NCI-H146 (cell line): ENCODE data around the gene CROCC.

Experiments used
- DNase-seq: peaks from one replicate; lab custom pipeline; 2025; lab: John Stamatoyannopoulos, UW

Gene CROCC

GRCh38 chr1:16986113-16986512 is 64.4 kb downstream of the CROCC start:
- DNase-seq = no peak

GRCh38 chr1:16986560-16986959 is 64.8 kb downstream of the CROCC start:
- no peak for DNase-seq

DNA sequence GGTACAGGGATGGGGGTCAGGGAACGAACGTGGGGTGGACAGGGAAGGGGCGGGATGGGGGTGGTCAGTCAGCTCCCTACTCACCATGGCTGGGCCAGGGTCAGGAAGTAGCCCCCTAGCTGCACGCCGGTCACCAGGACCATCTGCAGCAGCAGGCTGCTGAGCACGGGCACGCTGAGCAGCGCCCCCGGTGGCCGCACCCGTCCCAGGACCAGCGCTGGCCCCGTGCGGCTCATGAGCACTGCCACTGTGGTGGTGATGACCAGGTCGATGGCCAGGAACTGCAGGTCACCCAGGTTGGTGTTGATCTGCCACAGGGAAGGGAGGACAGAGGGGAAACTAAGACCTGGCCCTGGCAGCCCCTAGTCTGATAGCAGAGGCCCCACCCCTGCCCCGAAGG is 65.2 kb downstream of the CROCC start:
- DNase-seq = no peak

DNA sequence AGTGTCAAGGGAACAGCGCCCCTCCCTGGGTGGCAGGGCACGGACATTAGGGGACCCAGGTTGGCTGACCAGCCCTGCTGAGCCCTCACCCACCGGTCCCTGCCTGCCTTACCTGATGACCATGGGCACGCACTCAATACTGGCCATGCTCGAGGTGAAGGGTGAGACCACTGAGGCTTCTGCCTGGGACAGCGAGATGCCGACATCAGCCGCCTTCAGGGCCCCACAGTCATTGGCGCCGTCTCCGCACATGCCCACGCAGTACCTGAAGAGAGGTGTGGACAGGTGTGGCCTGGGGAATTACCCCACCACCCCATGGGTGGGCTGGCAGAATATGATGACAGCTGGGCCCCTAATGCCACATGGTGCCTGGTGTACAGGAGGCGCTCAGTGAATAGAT is 66.5 kb downstream of the CROCC start:
- no peak for DNase-seq

- DNase-seq = no peak
Observed at GRCh38 chr1:16989676-16990391, 68.1 kb downstream of the CROCC start.

DNA sequence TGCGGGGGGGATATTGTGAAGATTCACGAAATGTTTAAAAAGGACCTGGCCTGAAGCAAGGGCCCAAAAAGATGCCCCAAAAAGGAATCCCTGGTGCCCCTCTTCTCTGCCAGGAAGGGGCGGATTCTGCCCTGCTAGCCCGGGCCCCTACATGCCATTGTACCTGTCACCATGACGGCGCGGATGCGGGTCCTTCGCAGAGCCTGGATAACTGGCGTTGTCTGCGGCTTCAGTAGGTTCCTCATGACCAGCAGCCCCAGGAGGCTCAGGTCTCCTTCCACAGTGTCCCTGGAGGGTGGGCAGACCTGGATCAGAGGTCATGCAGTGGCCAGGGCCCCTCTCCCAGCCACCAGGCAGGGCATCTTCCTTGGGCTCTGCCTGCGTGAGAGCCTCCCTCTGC is 69.8 kb downstream of the CROCC start:
- no peak for DNase-seq

GRCh38 chr1:16992102-16992501 is 70.4 kb downstream of the CROCC start:
- no peak for DNase-seq

- DNase-seq = no peak
Observed at GRCh38 chr1:16992675-16993074, 70.9 kb downstream of the CROCC start.

DNA sequence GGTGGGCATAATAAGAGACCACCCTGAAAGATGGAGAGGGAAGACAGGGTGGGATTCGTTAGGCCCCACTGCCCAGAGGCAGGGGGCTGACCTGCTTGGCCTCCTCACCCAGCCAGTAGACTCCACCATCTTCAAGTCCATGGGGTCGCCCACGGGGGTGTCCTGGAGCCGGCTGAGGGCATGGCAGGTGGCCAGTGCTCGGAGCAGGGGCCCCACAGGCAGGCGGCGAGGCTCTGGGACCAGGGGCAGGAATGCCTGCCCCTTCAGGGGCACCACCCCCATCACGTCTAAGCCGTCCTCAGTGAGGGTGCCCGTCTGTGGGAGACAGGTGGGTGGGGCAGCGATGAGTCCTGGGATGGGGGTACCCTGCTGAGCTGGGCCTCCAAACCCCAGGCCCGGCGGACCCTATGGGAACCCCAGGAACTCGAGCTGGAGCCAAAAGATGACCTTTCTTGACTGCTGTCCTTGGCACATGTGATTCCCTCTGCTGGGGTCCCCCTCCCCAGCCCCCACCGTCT is 71.8 kb downstream of the CROCC start:
- DNase-seq = no peak

- DNase-seq = no peak
Observed at GRCh38 chr1:16996845-16997244, 75.1 kb downstream of the CROCC start.

- no peak for DNase-seq
Observed at GRCh38 chr1:16998589-16998988, 76.9 kb downstream of the CROCC start.

- no peak for DNase-seq
Observed at GRCh38 chr1:16999863-17000262, 78.1 kb downstream of the CROCC start.

- DNase-seq = no peak
Observed at GRCh38 chr1:17001760-17002523, 80.2 kb downstream of the CROCC start.

DNA sequence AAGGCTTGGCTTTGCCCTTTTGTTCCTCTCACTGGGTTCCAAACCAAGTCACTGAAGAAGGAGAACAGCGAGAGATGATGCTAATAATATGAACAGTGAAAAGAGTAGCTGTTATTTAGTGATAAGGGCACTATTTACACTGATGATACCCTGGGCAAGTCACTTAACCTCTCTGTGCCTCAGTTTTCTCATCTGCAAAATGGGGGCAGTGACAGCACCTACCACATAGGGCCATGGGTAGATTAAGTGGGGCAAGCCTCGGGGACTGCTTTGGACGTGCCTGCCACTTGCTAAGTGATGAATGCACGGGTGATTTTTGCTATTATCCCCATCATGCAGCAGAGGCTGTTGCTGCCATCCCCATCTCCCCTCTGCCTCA is 80.8 kb downstream of the CROCC start:
- DNase-seq = no peak

GRCh38 chr1:17004466-17005364 is 83.0 kb downstream of the CROCC start:
- no peak for DNase-seq

GRCh38 chr1:17005365-17005740 is 83.6 kb downstream of the CROCC start:
- DNase-seq = no peak

- DNase-seq = no peak
Observed at GRCh38 chr1:17007121-17007520, 85.4 kb downstream of the CROCC start.

DNA sequence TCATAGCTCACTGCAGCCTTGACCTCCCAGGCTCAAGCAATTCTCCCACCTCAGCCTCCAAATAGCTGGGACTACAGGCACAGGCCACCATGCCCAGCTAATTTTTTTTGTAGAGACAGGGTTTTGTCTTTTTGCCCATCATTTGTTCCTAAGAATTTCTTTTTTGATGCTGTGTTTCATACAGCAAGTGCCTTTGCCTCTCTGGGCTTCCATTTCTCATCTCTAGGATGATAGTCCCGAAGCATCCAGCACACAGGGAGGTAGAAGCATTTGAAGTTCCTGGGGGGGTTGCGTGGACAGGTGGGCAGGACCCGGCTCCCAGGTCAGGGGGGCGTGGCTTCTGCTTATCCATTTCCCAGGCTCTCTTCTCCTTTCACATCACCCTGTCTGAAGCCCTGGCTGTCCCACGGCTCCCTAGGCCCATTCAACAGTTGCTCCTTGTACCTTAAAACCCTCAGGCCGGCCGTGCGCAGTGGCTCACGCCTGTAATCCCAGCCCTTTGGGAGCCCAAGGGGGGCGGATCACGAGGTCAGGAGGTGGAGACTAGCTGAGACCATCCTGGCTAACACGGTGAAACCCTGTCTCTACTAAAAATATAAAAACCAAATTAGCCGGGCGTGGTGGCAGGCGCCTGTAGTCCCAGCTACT is 86.6 kb downstream of the CROCC start:
- no peak for DNase-seq

DNA sequence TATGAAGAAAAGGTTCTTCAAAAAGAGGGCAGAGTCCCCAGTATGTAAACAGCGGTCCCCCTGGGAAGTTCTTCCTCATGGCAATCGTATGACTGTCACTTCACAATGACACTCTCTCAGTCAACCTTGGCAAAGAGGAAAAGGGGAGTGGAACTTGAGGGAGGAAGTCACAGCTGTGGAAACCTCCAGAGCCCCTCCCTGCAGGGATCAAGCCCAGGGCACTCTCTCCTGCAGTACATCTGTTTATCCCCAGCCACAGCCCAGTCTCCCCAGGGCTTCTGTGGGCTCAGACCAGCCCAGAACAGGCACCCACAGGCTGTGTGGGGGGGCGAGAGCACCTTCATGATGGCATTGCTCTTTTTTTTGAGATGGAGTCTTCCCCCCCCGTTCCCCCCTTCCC is 88.0 kb downstream of the CROCC start:
- no peak for DNase-seq

- DNase-seq = no peak
Observed at GRCh38 chr1:17011092-17011438, 89.3 kb downstream of the CROCC start.

GRCh38 chr1:17011439-17012307 is 89.9 kb downstream of the CROCC start, which contains the start of gene ATP13A2:
Gene ATP13A2, minus strand, starts transcription at chr1:17011928. Its CDS starts 190 bp downstream, at chr1:17011738.
- DNase-seq = peak; percentile 89
